Measurements from ENCODE around the gene CD81. TPM values are rescaled to one million over a fixed set of nuclear protein-coding genes. Genes with fewer than 3 reads are reported as not detected.

The CD81 gene
- total RNA-seq, 1 donor from 2014 or later, result 299 TPM

GRCh38 chr11:2390091-2390724 is 13.1 kb downstream of the CD81 start:
- no peak for DNase-seq

- DNase-seq, result no peak
These were observed 13.6 kb downstream of the CD81 start for GRCh38 chr11:2390725-2391151.

DNA sequence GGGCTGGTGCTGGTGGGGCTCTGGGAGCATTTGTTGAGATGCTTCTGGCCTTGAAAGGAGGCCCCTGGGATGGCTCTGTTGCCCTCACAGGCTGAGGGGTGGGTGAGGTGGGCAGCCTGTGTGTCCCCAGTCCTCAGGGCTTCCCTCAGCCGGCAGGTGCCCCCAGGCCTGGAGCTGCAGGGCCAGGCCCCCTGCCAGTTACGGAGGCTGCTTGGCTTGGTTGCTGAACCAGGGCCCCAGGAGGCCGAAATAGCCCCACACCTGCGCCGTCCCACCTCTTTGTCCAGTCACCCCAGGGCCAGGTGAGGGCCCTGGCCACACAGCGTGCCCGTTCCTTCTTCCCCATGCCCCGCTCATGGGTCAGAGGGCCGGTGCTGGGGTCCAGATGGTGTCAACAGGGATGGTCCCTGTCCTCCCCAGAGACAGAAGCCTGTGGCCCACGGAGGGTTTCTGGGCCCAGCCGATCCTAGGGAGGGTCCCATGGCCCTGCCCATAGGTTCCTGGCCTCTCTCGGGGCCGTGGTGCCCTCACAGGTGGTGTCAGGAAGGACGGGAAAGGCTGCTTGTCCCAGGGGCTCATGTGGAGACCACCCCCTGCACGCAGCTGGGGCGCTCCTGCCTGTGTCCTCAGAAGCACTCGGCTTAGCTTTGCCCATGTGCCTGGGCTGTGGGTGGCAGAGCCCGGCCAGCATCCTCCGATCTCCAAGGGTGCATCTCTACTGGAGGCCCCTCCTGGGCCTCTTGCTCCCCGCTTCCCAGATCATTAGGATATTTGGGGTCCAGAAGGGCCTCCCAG is 14.3 kb downstream of the CD81 start:
- no peak for DNase-seq

GRCh38 chr11:2392241-2392959 is 15.3 kb downstream of the CD81 start:
- no peak for DNase-seq

- no peak for DNase-seq
These were observed 16.2 kb downstream of the CD81 start for GRCh38 chr11:2393111-2393868.

DNA sequence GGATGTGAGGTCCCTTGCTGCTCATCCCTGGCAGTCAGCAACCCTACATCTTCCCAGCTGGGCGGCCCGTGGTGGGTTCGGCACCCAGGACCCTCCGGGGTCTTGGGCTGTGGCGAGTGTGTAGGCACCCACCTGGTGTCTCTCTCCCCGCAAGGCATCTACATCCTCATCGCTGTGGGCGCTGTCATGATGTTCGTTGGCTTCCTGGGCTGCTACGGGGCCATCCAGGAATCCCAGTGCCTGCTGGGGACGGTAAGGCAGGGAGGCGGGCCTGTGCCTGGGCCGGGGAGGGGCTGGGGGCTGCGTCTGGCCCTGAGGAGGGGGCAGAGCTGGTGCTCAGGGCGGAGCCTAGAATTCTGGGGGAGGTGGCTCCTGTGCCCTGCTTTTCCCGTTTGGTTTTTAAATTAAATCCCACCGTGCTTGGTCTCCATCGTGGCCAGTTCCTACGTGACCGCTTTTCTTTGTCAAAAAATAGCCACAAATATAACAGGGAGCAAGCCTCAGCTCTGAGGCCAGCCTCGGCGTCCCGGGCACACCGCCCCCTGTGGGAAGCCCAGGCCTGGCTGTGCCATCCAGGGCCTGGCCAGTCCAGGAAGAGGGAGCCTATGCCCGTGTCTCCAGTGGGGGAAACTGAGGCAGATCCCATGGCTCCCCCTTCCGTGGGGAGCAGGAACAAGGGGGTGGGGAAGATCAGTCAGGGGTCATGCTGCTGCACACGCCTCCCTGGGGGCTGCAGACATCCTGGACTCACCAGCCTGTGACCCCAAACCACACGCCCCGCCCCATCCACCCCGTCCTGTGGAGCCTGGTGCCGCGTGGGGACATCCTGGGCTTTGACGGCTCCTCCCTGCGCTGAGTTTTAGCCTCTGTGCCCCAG is 17.1 kb downstream of the CD81 start:
- no peak for DNase-seq

DNA sequence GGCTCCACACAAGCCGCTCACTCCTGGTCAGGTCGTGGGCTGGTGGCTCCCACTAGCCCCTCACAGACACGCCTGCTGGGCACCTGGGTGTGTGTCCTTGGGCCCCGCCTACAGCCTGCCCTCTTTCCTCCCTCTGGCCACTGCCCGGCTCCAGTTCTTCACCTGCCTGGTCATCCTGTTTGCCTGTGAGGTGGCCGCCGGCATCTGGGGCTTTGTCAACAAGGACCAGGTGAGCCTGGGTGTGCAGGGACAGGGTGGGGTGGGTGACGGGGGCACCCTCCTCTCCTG is 17.7 kb downstream of the CD81 start:
- no peak for DNase-seq

GRCh38 chr11:2395211-2395730 is 18.2 kb downstream of the CD81 start:
- no peak for DNase-seq

- no peak for DNase-seq
These were observed 18.7 kb downstream of the CD81 start for GRCh38 chr11:2395856-2396255.

DNA sequence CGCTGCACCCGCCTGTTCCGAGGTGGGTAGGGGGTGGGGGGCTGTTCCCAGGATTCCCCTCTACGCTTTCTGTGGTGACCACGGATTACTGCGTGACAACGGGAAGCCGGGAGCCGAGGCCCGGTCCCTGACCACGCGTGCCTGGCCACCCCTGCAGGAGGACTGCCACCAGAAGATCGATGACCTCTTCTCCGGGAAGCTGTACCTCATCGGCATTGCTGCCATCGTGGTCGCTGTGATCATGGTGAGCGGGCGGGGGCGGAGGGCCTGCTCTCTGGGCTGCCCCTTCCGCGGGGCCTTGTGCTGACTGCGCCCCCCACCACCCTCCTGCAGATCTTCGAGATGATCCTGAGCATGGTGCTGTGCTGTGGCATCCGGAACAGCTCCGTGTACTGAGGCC is 19.4 kb downstream of the CD81 start:
- DNase-seq, result no peak

DNA sequence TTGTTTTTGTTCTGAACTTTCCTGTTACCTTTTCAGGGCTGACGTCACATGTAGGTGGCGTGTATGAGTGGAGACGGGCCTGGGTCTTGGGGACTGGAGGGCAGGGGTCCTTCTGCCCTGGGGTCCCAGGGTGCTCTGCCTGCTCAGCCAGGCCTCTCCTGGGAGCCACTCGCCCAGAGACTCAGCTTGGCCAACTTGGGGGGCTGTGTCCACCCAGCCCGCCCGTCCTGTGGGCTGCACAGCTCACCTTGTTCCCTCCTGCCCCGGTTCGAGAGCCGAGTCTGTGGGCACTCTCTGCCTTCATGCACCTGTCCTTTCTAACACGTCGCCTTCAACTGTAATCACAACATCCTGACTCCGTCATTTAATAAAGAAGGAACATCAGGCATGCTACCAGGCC is 19.9 kb downstream of the CD81 start:
- DNase-seq, result no peak

DNA sequence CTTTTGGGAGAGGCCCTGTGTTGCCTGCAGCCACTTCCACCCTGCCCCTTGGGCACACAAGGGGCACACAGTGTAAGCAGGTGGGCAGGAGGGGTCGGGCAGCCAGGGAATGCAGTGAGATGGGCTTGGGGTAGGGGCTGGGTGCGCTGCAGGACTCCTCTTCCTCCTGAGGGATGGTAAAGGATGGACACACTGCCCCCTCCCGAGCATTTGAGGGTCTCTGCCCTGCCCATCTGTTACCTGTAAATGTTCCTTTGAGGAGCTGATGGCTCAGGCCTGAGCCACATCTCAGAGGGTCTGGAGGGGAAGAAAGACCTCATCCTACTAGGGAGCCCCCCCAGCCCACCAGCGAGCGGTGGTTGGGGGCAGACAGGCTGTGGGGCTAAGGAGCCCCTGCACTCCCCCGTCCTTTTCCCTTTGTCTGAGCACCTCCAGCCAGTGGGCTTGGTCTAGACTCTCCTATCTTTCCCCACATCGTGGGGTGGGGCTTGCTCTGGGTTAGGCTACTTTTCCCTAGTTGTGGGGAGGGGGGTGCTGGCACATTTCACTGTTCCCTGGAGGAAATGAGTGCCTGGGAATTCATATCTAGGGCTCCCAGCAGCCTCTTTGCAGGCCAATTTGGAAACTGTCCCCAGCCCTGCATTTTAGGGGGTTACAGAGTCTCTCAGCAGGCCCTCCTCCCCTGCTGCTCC is 21.7 kb downstream of the CD81 start:
- no peak for DNase-seq

- DNase-seq, result peak; percentile 37
These were observed 22.5 kb downstream of the CD81 start for GRCh38 chr11:2399488-2400068.

DNA sequence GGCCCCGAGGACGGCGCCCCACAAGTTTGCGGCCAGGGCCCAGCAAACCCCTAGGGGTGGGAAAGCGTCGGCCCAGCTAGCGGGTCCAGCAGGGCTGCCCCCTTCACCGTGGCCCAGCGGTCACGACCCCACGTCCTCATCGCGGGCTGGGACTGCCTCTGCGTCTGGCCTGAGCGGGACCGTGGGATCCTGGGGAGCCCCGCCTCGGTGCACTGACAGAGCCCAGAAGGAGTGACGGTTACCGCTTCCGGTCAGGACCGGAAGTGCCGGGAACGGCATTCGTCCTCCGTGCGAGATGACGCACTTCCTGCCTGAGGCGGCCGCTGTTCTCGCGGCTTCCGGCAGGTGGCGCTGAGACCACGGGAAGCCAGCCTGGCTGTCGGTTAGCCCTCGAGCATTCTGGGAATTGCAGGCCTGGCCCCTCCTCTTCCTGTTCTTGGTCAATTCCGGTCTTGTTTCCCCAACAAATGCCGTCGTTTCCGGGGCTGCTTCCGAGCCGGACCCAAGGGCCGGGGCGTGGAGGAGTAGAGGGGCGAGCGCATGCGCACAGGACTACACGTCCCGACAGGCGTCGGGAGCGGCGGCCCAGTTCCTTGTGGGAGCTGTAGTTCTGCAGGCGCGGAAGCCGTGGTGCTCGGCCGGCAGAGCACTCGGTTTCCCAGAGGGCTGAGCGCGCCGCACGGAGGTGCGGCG is 23.1 kb downstream of the CD81 start, which contains the start of gene TSSC4:
Gene TSSC4, plus strand, starts transcription at position 682 of the 693 bp plus-strand sequence. CDS start 1,884 bp downstream, outside the sequence.
- peak; percentile 100 for DNase-seq

DNA sequence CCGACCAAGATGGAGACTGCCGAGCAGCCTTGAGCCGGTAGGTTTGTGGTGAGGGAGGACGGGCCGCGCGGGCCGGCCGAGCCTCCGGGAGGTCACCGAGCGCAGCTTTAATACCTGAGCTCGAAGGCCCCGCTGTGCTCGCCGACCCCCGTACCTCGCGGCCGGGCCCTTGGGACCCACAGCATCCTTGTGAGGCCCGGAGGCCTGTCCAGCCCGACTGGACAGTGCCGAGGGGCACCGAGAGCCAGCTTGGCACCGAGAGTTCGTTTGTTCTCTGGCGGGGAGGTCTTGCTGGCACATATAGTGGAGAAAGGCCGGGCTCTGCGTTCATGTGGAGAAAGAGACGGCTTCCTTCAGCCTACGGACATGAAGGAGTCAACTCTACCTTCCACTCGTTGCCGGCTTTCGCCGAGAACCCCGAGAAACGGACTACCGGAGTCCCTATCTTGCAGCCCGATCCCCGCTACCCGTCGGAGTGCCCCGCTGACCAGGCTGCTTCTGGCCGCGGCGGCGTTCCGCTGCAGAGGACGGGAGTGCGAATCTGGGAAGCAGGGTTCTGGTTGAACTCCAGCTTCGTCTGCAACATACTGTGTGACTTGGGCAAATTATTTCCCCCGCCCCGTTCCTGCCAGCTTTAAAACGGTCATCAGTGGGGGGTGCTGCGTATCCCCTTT is 23.8 kb downstream of the CD81 start:
- DNase-seq, result no peak

- no peak for DNase-seq
These were observed 24.4 kb downstream of the CD81 start for GRCh38 chr11:2401436-2401984.

DNA sequence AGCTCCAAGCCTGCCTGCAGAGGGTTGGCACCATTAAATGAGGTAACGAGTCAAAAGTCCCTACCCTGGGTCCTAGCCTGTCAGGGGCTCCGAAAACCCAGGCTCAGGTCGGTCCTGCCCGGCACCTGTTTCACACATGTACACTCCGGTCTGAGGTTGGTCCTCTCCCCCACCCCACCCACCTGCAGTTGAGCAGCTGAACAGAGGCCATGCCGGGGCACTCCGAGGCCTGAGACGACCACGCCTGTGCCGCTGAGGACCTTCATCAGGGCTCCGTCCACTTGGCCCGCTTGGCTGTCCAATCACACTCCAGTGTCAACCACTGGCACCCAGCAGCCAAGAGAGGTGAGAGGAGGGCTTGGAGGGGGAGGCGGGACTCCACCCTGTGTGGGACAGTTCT is 25.0 kb downstream of the CD81 start:
- no peak for DNase-seq

DNA sequence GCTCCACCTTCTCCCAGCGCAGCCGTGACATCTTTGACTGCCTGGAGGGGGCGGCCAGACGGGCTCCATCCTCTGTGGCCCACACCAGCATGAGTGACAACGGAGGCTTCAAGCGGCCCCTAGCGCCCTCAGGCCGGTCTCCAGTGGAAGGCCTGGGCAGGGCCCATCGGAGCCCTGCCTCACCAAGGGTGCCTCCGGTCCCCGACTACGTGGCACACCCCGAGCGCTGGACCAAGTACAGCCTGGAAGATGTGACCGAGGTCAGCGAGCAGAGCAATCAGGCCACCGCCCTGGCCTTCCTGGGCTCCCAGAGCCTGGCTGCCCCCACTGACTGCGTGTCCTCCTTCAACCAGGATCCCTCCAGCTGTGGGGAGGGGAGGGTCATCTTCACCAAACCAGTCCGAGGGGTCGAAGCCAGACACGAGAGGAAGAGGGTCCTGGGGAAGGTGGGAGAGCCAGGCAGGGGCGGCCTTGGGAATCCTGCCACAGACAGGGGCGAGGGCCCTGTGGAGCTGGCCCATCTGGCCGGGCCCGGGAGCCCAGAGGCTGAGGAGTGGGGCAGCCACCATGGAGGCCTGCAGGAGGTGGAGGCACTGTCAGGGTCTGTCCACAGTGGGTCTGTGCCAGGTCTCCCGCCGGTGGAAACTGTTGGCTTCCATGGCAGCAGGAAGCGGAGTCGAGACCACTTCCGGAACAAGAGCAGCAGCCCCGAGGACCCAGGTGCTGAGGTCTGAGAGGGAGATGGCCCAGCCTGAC is 26.0 kb downstream of the CD81 start:
- DNase-seq, result no peak

Data from skin of body (tissue), 2 donors.